Neural crest cell (in vitro differentiated cells): ENCODE measurements around the gene EPB41L2. TPM values are rescaled to one million over a fixed set of nuclear protein-coding genes. Genes with fewer than 3 reads are reported as not detected.

Experiments
- DNase-seq: peaks from one replicate; pipeline ENCODE4 v3.0.0; 2021; ENCODE audit warnings: low read depth, mixed read lengths, low spot score
- H3K27ac Mint-ChIP-seq: one replicate; pipeline ENCODE4 v1.8.0; 2021; ENCODE audit warnings: mild to moderate bottlenecking, mixed read lengths; ENCODE audit not compliant: unreplicated experiment
- H3K27me3 Mint-ChIP-seq: 2 replicates; pipeline ENCODE4 v1.8.0; 2021; ENCODE audit warnings: low read depth, mild to moderate bottlenecking, mixed read lengths
- H3K36me3 Mint-ChIP-seq: 2 replicates; pipeline ENCODE4 v1.8.0; 2021; ENCODE audit warnings: low read depth, mild to moderate bottlenecking, mixed read lengths
- H3K4me1 Mint-ChIP-seq: 2 replicates; pipeline ENCODE4 v1.8.0; 2021; ENCODE audit warnings: mixed read lengths
- H3K4me3 Mint-ChIP-seq: one replicate; pipeline ENCODE4 v1.8.0; 2021; ENCODE audit warnings: mild to moderate bottlenecking, mixed read lengths
- H3K9me3 Mint-ChIP-seq: 2 replicates; pipeline ENCODE4 v1.8.0; 2021; ENCODE audit warnings: mixed read lengths
- total RNA-seq: library from RNA; stranded (reverse); gene quantifications from 2 replicates; pipeline ENCODE4 v1.2.1, GENCODE V29; 2021
- TF ChIP-seq, protein P1 (sequence below): fragments of 200-600 bp; sonication (generic); conservative IDR thresholded peaks from 2 replicates; pipeline ENCODE4 v1.5.0; 2021; ENCODE audit warnings: antibody characterized with exemption, mild to moderate bottlenecking

The EPB41L2 gene
- total RNA-seq, 1 donor from 2014 or later: 114 TPM

DNA sequence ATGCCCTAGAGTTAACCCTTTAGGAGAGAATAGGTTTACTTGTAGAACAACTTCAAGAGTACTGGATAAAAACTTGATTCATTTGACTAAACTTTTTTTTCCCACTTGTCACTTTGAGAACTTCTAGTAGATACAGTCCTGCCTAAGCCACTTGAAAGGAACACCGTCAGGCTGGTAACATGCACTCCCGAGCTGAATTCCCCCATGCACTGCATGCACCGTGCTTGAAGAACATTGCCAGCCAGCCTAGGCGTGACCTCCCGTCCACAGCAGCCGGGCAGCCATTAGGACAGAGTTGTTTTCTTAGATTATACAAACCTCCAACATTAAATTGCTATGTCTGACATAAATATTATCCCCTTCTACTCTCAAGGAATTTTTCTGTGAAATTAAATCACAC is 183.2 kb downstream of the EPB41L2 start:
- no peaks in the 10 kb centered on the region for H3K27me3 Mint-ChIP-seq

DNA sequence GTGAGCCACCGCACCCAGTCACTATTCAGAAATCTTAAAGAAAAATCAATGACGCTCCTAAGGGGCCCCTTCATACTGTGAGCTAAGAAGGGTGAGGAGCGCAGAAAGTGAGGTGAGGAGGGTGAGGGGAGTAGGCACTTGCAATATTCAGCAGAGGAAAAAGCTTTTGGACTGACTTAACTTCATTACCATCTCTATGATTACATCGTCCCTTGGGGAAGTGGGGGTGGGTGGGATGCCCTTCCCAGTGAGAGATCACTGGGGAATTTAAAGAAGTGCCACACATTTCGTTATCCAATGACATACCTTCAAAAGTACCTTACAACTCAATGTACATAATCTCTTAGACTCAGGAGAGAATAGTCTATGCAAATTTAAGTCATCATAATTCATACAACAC is 189.3 kb downstream of the EPB41L2 start:
- TF ChIP-seq, protein P1, sequence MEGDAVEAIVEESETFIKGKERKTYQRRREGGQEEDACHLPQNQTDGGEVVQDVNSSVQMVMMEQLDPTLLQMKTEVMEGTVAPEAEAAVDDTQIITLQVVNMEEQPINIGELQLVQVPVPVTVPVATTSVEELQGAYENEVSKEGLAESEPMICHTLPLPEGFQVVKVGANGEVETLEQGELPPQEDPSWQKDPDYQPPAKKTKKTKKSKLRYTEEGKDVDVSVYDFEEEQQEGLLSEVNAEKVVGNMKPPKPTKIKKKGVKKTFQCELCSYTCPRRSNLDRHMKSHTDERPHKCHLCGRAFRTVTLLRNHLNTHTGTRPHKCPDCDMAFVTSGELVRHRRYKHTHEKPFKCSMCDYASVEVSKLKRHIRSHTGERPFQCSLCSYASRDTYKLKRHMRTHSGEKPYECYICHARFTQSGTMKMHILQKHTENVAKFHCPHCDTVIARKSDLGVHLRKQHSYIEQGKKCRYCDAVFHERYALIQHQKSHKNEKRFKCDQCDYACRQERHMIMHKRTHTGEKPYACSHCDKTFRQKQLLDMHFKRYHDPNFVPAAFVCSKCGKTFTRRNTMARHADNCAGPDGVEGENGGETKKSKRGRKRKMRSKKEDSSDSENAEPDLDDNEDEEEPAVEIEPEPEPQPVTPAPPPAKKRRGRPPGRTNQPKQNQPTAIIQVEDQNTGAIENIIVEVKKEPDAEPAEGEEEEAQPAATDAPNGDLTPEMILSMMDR: no peak
- H3K4me1 Mint-ChIP-seq: peaks cover 3% of the 10 kb centered on the region
- no peak for DNase-seq
- H3K27ac Mint-ChIP-seq: no peak overlapping the region
- H3K4me3 Mint-ChIP-seq: no peak overlapping the region
- no peaks in the 10 kb centered on the region for H3K27me3 Mint-ChIP-seq
- peaks cover 4% of the 10 kb centered on the region for H3K36me3 Mint-ChIP-seq
- no peaks in the 10 kb centered on the region for H3K9me3 Mint-ChIP-seq

More for the DNA sequence above, 183.2 kb downstream of the EPB41L2 start:
- Mint-ChIP-seq H3K27ac (no peak overlapping the region), H3K4me1 (no peaks in the 10 kb centered on the region), H3K4me3 (no peak overlapping the region), H3K36me3 (no peaks in the 10 kb centered on the region), H3K9me3 (no peaks in the 10 kb centered on the region)
- no peak for DNase-seq
- TF ChIP-seq, protein P1: no peak

DNA sequence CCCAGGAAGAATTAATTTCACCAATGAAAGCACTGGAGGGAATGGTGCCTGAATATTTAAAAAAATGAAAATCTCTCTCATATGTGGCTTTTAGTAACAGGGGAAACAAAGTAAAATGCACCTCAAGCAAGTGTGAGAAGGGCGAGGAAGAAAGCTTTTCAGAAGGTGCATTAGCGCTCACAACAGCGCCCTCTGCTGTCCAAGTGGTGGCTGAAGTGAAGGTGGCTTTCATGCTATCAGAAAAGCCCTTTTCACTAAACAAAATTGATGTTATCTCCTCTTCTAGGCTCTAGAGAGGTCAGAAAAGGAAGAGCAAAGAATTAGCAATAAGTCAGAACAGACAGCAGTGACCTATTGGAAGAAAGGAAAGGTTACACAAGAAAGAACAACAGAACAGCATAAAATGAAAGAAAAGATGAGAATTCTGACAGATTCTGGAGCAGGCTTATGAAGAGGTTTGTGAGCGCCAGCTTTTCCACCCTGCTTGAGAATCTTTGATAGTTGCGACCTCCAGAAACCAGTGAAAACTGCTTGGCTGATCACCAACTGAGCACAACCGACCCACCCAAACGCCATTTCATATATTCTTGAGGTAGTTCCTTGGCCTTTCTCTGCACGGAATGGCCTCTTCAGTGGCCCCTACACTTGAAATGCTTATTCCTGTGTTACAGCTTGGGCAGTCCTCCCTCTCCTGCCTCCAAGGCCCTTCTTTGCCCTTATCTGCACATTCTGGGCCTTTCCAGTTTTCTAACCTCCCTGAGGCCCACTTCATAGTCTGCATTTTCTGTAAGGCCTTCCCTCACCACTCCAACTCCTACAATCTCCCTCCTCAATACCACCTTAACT is 190.6 kb downstream of the EPB41L2 start:
- peaks cover 4% of the 10 kb centered on the region for H3K4me1 Mint-ChIP-seq
- no peak overlapping the region for H3K4me3 Mint-ChIP-seq
- H3K9me3 Mint-ChIP-seq: no peaks in the 10 kb centered on the region
- DNase-seq: peak; percentile 78
- TF ChIP-seq, protein P1: peak; percentile 92
- H3K27ac Mint-ChIP-seq: no peak overlapping the region
- no peaks in the 10 kb centered on the region for H3K27me3 Mint-ChIP-seq
- H3K36me3 Mint-ChIP-seq: peaks cover 4% of the 10 kb centered on the region

DNA sequence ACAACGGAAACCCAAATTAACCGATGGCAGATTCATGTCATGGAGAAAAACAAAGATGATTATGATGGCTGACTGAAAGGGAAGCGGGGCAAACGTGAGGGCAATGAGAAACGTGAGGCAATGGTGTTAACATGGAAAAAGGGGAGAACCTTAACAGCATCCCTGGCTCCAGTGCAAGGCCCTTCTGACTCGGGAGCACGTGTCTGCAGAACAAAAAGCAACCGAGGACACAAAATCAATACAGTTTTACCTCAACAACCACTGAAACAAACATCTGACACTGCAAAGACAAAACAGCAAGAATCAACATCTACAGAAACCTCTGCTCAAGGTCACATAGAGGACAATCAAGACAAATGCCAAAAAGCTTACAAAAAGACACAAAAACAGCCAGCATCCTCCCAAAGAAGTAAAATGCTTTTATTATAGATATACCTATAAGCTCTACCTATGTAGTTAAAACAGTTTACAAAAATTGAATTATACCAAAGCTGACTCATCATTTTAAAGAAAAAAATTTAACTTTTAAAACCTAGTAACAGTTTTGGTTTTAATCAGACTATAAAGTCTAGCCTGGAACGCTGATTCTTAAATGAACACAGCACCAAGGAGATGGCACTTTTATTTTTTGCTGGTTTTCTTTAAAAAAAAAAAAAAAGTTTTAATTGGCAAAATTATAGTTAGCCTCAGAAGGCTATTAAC is 192.7 kb downstream of the EPB41L2 start:
- H3K27ac Mint-ChIP-seq: no peak overlapping the region
- peaks cover 4% of the 10 kb centered on the region for H3K4me1 Mint-ChIP-seq
- TF ChIP-seq, protein P1: no peak
- peaks cover 8% of the 10 kb centered on the region for H3K36me3 Mint-ChIP-seq
- no peaks in the 10 kb centered on the region for H3K9me3 Mint-ChIP-seq
- no peak for DNase-seq
- no peak overlapping the region for H3K4me3 Mint-ChIP-seq
- no peaks in the 10 kb centered on the region for H3K27me3 Mint-ChIP-seq

DNA sequence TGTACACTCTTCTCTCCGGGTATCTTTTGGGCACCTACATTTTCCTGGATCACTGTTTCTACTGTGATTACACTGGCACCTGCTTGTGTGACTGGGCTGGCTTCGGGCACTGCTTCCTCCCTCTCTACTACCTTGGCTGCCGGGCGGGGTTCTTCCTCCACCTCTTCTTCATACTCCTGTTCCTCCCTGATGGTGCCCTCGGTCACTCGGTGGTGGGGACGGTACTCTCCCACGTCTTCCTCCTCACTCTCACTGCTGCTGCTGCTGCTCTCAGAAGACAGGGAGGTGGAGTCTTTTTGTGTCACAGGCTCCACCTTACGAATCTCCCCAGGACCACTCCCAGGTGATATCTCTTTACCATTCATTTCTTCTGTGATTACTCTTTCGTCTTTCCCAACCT is 193.4 kb downstream of the EPB41L2 start:
- no peak overlapping the region for H3K27ac Mint-ChIP-seq
- TF ChIP-seq, protein P1: no peak
- no peak overlapping the region for H3K4me3 Mint-ChIP-seq
- no peaks in the 10 kb centered on the region for H3K9me3 Mint-ChIP-seq
- no peak for DNase-seq
- H3K36me3 Mint-ChIP-seq: peaks cover 9% of the 10 kb centered on the region
- H3K27me3 Mint-ChIP-seq: no peaks in the 10 kb centered on the region
- peaks cover 4% of the 10 kb centered on the region for H3K4me1 Mint-ChIP-seq
